Activated T-helper 17 cell treated with anti-CD3 and anti-CD28 coated beads, Interleukin-2, amount 50 U/mL, for 72 hours (primary cell): ENCODE data around the gene RNF223. TPM values are rescaled to one million over a fixed set of nuclear protein-coding genes. Genes with fewer than 3 reads are reported as not detected.

Experiments used
- ATAC-seq: fragments of 150-1000 bp; cut with Tn5 transposase; replicated peaks from 2 replicates; pipeline ENCODE4 v1.10.0; 2021; ENCODE audit warnings: mild to moderate bottlenecking, moderate library complexity
- H3K27ac Mint-ChIP-seq: one replicate; pipeline ENCODE4 v1.8.0; 2022; ENCODE audit warnings: mixed read lengths
- H3K27me3 Mint-ChIP-seq: one replicate; pipeline ENCODE4 v1.8.0; 2022; ENCODE audit warnings: mixed read lengths
- H3K36me3 Mint-ChIP-seq: one replicate; pipeline ENCODE4 v1.8.0; 2022; ENCODE audit warnings: low read depth, mild to moderate bottlenecking, mixed read lengths
- H3K4me1 Mint-ChIP-seq: one replicate; pipeline ENCODE4 v1.8.0; 2022; ENCODE audit warnings: mixed read lengths
- H3K4me3 Mint-ChIP-seq: one replicate; pipeline ENCODE4 v1.8.0; 2022; ENCODE audit warnings: mild to moderate bottlenecking, mixed read lengths
- H3K9me3 Mint-ChIP-seq: one replicate; pipeline ENCODE4 v1.8.0; 2022; ENCODE audit warnings: mixed read lengths
- total RNA-seq, 2 donors: library from RNA; stranded (reverse); gene quantifications; one replicate each; pipeline ENCODE4 v1.2.3, GENCODE V29; 2022

The RNF223 gene
- total RNA-seq, 2 donors from 2014 or later: not detected

DNA sequence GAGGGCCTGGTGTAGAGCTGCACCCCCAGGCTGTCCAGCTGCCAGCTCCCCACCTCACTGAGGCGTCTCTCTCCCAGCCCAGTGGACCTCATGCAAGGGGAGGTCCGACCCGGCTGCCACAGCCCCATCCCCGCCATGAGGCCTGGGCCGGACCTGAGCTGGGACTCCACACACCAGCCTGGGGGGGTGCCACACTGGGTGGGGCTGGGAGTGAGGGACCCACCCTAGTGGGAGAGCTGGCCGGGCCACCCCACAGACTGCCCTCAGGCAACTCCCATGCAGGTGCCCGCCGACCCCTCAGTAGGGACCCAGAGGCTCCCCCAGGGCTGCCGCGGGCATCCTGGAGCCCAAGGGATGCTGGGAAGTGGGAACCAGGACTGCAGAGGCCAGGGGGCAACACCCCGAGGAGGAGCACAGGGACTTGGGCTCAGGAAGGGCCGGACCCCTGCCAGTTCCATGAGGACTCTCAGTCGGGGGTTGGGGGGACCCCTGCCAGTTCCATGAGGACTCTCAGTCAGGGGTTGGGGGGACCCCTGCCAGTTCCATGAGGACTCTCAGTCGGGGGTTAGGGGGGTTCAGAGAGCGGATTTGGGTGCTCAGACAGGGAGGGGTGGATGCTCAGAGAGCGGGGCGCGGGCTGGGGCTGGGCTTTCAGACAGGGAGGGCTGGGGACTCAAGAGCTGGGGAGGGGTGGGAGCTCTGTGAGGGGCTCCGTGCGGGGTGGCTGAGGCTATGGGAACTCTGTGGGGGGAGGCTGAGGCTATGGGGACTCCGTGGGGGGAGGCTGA lies 1.2 kb upstream of the RNF223 start:
- Mint-ChIP-seq H3K36me3 (no peaks in the 10 kb centered on the region), H3K4me3 (no peak overlapping the region), H3K9me3 (no peaks in the 10 kb centered on the region), H3K4me1 (no peaks in the 10 kb centered on the region), H3K27ac (no peak overlapping the region), H3K27me3 (peaks cover 4% of the 10 kb centered on the region)
- no peak for ATAC-seq

DNA sequence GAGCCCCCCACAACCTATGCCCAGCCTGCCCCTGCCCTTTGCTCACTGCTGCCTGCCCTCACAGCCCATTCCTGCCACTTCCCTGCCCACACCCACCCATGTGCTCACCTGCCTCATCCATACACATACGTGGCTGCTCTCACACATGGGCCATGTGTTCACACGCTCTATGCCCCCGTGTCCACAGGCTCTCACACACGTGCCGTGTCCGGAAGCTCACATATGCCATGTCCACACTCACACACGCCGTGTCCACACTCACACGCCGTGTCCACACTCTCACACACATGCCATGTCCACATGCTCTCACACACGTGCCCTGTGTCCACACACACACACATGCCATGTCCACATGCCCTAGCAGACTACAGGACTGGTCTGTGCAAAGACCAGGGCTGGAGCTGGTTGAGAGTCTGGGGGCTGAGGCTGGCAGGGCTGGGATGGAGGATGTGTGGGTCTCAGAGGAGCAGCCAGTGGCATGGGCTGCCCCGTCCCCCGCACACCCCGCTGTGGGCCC lies 583 bp upstream of the RNF223 start:
- Mint-ChIP-seq H3K27me3 (peaks cover 4% of the 10 kb centered on the region), H3K4me1 (no peaks in the 10 kb centered on the region), H3K36me3 (no peaks in the 10 kb centered on the region), H3K27ac (no peak overlapping the region), H3K9me3 (no peaks in the 10 kb centered on the region), H3K4me3 (no peak overlapping the region)
- ATAC-seq: no peak

DNA sequence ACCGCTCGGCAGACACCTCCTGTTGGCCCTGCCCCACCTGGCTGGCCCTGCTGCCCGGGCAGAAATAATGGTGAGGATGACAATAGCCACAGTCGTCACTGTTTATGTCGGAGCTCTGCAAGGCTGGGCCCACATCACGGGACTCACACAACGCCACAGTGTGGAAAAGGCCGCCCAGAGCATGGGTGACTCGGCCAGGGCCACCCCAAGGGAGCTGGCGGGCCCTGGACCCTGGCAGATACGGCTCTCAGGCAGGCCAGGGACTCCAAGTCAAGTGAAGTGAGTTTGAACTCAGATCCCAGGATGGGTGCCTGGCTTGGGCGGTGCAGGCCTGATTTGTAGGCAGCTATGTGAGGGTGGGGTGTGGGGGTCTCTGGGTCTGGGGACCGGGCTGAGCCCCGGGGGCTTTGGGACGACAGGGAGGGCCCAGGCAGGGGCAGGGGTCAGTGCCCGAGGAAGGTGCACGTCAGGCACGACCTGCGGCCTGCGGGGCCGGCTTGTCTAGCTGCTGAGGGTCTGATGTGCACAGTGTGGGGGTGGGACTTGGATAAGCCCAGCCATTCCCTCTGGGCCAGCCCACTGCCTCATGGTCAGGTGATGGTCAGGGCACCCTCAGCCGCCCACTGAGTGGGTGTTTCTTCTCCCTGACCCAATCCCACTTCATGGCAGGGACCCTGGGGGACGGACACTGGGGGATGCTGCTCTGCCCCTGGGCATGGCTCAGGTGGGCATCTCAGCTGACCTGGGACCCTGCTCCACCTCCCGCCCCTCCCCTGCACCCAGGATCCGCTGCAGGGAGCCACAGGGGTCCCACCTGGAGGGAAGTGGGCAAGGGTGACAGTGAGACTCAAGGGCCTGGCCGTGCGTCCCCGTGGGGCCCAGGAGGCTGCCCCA lies 1.0 kb downstream of the RNF223 start:
- Mint-ChIP-seq H3K36me3 (peaks cover 5% of the 10 kb centered on the region), H3K4me1 (no peaks in the 10 kb centered on the region), H3K9me3 (no peaks in the 10 kb centered on the region), H3K27ac (no peak overlapping the region), H3K27me3 (peaks cover 4% of the 10 kb centered on the region), H3K4me3 (no peak overlapping the region)
- ATAC-seq: no peak

DNA sequence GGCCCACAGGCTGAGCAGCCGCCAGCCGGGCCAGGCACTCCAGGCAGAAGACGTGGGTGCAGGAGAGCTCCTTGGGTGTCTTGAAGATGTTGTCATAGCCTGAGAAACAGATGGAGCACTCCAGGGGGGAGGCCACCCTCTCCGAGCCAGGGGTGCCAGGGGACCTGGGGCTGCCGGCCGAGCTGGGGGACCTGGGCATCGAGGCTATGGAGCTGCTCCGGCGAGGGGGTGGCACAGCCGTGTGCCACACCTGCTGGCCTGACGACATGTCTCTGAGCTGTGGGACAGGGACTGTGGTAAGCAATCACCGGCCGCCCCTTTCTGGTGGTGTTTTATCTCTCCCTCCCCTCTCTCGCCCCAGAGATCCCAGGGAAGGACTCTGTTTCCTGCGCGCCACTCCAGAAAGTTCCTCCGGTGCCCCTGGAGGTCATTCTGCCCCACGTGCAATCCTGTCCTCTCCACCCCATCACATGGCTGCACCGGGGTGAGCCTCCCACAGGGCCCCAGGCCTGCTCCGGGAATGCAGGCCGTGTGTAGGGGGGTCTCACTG lies 1.7 kb downstream of the RNF223 start:
- H3K4me1 Mint-ChIP-seq: no peaks in the 10 kb centered on the region
- no peaks in the 10 kb centered on the region for H3K9me3 Mint-ChIP-seq
- H3K36me3 Mint-ChIP-seq: peaks cover 7% of the 10 kb centered on the region
- peaks cover 4% of the 10 kb centered on the region for H3K27me3 Mint-ChIP-seq
- no peak overlapping the region for H3K4me3 Mint-ChIP-seq
- no peak overlapping the region for H3K27ac Mint-ChIP-seq
- no peak for ATAC-seq

DNA sequence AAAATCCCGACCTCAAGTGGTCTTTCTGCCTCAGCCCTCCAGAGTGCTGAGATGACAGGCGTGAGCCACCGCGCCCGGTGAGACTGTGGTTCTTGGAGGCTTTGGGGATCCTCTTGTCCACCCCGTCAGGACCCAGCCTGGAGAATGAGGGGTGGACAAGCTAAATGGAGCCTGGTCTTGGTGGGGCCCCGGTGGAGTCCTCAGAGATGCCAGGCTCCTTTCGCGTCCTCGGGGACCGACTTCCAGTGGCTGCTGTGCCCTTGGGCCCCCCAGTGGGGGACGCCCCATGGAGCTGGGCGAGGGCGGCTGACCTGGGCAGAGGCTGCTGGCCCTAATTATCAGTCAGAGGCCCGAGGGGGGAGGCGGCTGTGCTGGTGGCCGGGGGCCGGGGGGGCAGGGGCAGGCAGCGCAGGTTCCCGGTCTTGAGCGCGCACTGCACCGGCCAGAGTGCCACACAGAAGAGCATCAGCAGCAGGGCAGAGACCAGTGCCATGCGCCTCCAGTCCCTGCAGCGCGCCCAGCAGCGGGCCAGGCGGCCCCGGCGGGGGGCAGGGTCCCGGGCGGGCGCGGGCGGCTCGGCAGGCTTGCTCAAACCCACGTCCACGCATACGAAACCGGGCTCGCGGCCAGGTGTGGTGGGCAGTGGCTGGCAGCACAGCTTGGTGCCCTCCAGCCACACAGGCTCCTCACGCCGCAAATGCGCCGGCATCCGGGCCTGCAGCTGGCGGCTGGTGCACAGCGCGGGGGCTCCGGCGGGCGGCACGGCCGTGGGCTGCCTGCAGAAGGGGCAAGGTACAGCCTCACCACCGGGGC lies 2.4 kb downstream of the RNF223 start:
- Mint-ChIP-seq H3K27ac (no peak overlapping the region), H3K4me1 (no peaks in the 10 kb centered on the region), H3K36me3 (peaks cover 7% of the 10 kb centered on the region), H3K27me3 (peaks cover 4% of the 10 kb centered on the region), H3K4me3 (no peak overlapping the region), H3K9me3 (no peaks in the 10 kb centered on the region)
- ATAC-seq: no peak

DNA sequence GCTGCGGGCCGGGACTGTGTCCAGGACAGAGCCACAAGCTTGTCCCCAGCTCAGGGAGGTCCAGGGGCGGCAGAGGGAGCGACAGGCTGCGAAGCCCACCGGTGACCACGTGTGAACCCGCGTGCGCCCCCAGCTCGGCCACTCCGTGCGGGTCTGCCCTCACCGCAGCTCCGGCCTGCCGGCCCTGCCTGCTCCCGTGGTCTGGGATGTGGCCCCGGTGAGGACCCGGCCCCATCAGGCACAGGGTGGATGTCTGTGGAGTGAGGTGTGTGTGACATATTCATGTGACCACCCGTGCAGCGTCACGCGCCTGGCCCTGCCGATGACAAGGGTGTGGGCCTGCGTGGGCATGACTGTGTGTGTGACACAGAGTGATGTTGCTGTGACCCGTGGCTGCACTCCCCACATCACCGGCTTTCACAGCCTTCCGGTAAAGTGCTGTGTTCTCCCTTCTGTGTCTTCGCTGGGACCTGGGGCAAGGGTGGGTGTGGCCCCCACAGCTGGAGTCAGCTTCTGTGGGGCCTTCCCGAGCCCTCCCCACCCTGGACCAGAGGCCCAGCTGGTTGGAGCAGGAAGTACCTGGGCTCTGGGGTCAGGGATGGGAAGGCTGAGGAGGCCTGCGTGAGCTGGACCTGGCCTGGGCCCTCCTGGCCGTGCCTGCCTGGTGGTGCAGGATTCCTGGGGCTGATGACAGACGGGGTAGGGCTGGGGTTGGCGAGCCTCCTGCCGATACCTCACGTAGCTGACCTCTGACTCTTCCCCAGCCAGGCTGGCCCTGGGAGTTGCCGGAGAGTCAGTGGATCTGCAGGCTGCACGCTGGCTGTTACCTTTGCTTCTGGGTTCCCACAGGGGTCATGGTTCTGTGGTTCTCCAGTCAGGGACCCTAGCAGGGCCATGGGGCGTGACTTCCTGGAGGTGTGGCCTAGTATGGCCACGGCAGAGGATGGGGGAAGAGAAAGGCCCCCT lies 4.1 kb downstream of the RNF223 start:
- H3K27ac Mint-ChIP-seq: peak overlapping the region; percentile 52
- no peaks in the 10 kb centered on the region for H3K4me1 Mint-ChIP-seq
- H3K36me3 Mint-ChIP-seq: peaks cover 15% of the 10 kb centered on the region
- peak overlapping the region; percentile 44 for H3K4me3 Mint-ChIP-seq
- no peaks in the 10 kb centered on the region for H3K9me3 Mint-ChIP-seq
- ATAC-seq: peak; percentile 20
- H3K27me3 Mint-ChIP-seq: peaks cover 4% of the 10 kb centered on the region

DNA sequence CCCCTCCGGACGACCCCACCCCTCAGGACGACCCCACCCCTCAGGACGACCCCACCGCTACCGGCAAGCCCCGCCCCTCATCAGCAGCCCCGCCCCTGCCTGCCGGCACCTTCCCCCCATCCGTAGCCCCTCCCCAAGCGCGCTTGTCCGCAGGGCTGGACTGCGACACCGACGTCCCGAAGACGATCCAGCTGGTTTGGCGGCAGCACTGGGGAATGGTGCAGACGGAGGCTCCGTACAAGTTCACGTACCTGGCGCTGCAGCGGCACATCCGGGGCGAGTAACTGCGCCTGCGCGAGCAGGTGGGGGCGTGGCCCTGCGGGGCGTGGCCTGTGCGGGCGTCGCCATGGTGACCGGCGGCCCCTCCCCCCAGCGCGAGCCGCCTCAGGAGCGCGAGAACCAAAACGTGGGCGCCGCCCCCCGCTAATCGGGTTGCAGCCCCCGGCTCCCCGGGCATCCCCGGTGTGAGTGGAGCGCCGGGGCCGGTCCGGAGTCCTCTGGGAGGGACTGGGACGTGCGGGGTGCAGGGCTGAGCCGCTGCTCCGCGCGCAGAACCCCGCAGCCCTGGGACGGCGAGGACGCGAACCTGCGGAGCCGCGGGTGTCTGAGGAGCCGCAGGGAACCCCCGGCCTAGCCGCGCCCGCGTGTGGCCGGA lies 4.9 kb downstream of the RNF223 start:
- Mint-ChIP-seq H3K27me3 (no peaks in the 10 kb centered on the region), H3K36me3 (peaks cover 17% of the 10 kb centered on the region), H3K4me1 (no peaks in the 10 kb centered on the region), H3K27ac (no peak overlapping the region), H3K4me3 (peak overlapping the region; percentile 52), H3K9me3 (no peaks in the 10 kb centered on the region)
- peak; percentile 47 for ATAC-seq

DNA sequence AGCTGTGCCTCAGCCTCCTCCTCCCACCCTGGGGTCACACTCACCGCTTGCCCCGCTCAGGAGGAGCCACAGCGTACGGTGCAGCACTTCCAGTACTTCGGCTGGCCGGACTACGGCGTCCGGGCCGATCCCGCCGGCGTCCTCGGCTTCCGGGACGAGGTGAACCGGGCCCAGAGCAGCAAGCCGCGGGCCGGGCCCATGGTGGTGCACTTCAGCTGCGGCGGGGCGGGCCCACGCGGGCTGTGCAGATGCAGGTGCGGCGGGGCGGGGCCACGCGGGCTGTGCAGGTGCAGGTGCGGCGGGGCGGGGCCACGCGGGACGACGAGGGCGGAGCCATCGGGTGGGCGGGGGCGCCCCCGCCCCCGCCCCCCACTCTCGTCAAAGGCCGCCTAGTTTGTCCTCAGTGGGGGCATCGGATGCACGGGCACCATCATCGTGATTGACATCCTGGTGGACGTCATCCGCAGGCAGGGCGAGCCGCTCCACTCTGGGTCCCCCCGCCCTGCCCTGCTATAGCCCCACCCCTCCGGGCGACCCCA lies 5.5 kb downstream of the RNF223 start:
- H3K27me3 Mint-ChIP-seq: no peaks in the 10 kb centered on the region
- H3K4me3 Mint-ChIP-seq: peak overlapping the region; percentile 52
- ATAC-seq: peak; percentile 2
- H3K4me1 Mint-ChIP-seq: no peaks in the 10 kb centered on the region
- H3K9me3 Mint-ChIP-seq: no peaks in the 10 kb centered on the region
- peaks cover 23% of the 10 kb centered on the region for H3K36me3 Mint-ChIP-seq
- peak overlapping the region; percentile 38 for H3K27ac Mint-ChIP-seq

DNA sequence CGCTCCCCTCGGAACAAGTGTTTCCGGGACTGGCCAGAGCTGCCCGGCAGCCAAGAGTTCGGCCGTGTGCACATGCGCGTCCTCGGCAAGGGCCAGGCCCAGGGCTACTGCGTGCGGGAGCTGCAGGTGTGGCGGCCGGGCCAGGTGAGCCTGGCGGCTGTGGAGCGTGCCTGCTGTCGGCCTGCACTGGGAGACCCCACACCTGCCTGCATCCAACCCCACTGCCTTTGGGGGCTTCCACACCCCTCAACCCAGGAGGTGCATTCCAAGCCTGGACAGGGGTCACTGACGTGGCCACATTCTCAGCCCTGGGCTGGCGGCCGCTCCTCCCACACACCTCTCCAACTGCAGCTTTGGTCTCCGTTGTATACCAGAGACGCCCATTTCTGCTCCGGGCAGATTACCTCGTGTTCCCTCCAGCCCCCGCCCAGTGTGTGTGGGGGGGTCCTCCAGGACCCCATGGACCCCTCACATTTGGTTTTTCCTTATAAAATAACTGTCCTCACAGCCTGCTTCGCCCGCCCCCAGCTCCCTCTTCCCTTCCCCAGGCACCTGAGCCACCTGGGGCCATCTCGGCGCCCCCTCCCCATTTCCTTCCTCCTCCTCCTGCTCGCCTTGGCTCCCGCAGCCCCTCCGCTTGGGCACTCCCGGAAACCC lies 6.1 kb downstream of the RNF223 start:
- Mint-ChIP-seq H3K9me3 (no peaks in the 10 kb centered on the region), H3K36me3 (peaks cover 29% of the 10 kb centered on the region), H3K27me3 (no peaks in the 10 kb centered on the region), H3K4me1 (no peaks in the 10 kb centered on the region), H3K27ac (peak overlapping the region; percentile 38), H3K4me3 (peak overlapping the region; percentile 52)
- ATAC-seq: no peak

DNA sequence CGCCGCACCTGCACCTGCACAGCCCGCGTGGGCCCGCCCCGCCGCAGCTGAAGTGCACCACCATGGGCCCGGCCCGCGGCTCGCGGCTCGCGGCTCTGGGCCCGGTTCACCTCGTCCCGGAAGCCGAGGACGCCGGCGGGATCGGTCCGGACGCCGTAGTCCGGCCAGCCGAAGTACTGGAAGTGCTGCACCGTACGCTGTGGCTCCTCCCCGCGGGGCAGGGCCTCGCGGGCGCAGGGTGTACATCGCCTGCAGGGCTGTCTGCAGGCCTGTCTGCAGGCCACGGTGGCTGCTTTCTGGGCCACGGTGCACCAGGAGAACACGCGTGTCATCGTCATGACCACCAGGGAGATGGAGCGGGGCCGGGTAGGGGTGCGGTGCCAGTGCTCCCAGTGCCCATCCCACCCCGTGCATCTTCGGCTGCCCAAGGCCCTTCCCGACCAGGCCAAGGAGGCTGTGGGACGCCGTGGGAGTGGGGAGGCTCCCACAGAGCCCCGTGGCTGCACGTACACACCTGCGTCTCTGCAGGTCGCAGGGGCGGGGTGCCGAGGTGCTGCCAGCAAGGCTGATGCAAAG lies 6.7 kb downstream of the RNF223 start:
- peak overlapping the region; percentile 52 for H3K4me3 Mint-ChIP-seq
- no peaks in the 10 kb centered on the region for H3K4me1 Mint-ChIP-seq
- ATAC-seq: no peak
- no peaks in the 10 kb centered on the region for H3K9me3 Mint-ChIP-seq
- peaks cover 35% of the 10 kb centered on the region for H3K36me3 Mint-ChIP-seq
- H3K27me3 Mint-ChIP-seq: no peaks in the 10 kb centered on the region
- H3K27ac Mint-ChIP-seq: no peak overlapping the region

DNA sequence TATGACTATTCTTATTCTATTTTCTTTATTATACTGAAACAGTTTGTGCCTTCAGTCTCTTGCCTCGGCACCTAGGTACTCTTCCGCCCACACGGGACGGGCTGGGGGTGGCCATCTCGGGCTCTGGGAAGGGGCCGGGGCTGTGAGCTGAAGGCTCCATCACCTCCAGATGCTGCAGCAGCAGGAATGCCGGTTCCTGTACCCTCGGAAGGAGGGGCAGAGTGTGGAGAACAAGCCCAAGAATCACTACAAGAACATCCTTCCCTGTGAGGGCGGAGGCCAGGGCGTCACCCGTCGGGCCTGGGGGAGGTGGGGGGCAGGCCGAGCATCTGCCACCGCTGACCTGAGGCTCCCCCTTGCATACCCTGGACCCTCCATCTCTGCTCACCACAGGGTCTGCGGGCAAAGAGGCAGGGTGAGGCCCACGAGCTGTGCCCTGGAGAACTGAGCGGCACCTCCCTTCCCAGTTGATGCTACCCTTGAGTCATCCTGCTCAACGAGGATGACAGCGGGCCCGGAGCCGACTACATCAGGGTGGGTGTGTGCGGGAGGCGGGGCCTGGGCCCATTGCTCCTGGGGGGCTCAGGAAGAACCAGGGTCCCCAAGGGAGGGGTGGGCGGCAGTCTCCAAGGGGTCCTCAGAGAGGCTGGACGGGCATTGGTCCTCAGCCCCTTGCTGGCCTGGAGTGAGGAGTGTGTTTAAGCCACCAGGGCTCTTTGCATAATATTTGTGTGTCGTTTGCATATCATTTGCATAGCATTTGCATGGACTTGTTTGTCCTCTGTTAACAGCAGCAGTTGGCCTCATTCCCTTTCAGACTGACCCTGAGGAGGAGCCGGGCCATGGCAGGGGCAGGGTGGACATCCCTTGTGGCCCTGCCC lies 7.5 kb downstream of the RNF223 start:
- no peaks in the 10 kb centered on the region for H3K27me3 Mint-ChIP-seq
- no peaks in the 10 kb centered on the region for H3K9me3 Mint-ChIP-seq
- peaks cover 43% of the 10 kb centered on the region for H3K36me3 Mint-ChIP-seq
- H3K4me1 Mint-ChIP-seq: no peaks in the 10 kb centered on the region
- H3K4me3 Mint-ChIP-seq: peak overlapping the region; percentile 64
- no peak overlapping the region for H3K27ac Mint-ChIP-seq
- ATAC-seq: no peak
